LNCAP (cell line): ENCODE data around the gene CPS1.

Experiments used
- CTCF ChIP-seq: fragments of 450-650 bp; IDR thresholded peaks from 2 replicates; pipeline ENCODE4 v1.5.1; 2017; ENCODE audit warnings: mild to moderate bottlenecking

CPS1 gene

GRCh38 chr2:210561475-210561874 lies 5.1 kb downstream of the CPS1 start:
- no peak for TF ChIP-seq CTCF

- TF ChIP-seq CTCF, result no peak
Observed at GRCh38 chr2:210562091-210562490, 5.7 kb downstream of the CPS1 start.

GRCh38 chr2:210562502-210563080 lies 6.2 kb downstream of the CPS1 start:
- no peak for TF ChIP-seq CTCF

GRCh38 chr2:210567279-210567678 lies 10.9 kb downstream of the CPS1 start:
- TF ChIP-seq CTCF, result no peak

GRCh38 chr2:210568108-210568507 lies 11.7 kb downstream of the CPS1 start:
- TF ChIP-seq CTCF, result no peak

- TF ChIP-seq CTCF, result peak; percentile 74
Observed at GRCh38 chr2:210577263-210578071, 21.1 kb downstream of the CPS1 start.

GRCh38 chr2:210584834-210585233 lies 28.4 kb downstream of the CPS1 start:
- no peak for TF ChIP-seq CTCF
